ES-I3 (cell line): Measurements from ENCODE around the gene PLA2G6.
A peak's percentile ranks its signal among the peaks of the same experiment; 100 is the strongest.

Source experiments
- H3K36me3 ChIP-seq: 2 replicates; pipeline ENCODE4 v1.6.1; 2013; ENCODE audit warnings: mild to moderate bottlenecking, low read length, control low read depth, moderate library complexity; ENCODE audit not compliant: insufficient read depth
- H3K4me1 ChIP-seq: 2 replicates; pipeline ENCODE4 v1.6.1; 2013; ENCODE audit warnings: mild to moderate bottlenecking, control low read depth, low read length; ENCODE audit not compliant: insufficient read depth
- H3K9ac ChIP-seq: 2 replicates; pipeline ENCODE4 v1.6.1; 2013; ENCODE audit warnings: low read depth, mild to moderate bottlenecking, low read length, moderate library complexity
- H3K9me3 ChIP-seq: 2 replicates; pipeline ENCODE4 v1.6.1; 2013; ENCODE audit warnings: mild to moderate bottlenecking, low read length, moderate library complexity; ENCODE audit not compliant: control insufficient read depth, insufficient read depth

Gene PLA2G6

GRCh38 chr22:38181453-38182200, at the start of gene PLA2G6:
Gene PLA2G6, minus strand, starts transcription at chr22:38181830. Its CDS starts 12,404 bp downstream, at chr22:38169426.
- Histone ChIP-seq H3K4me1 (peaks cover 27% of the 10 kb centered on the region), H3K9me3 (no peaks in the 10 kb centered on the region), H3K9ac (peak within 1 kb of the TSS; percentile 84), H3K36me3 (no peaks in the 10 kb centered on the region)

GRCh38 chr22:38230916-38231315, 49.3 kb upstream of the PLA2G6 start:
- H3K9me3 ChIP-seq, result no peaks in the 10 kb centered on the region
- H3K4me1 ChIP-seq, result peaks cover 3% of the 10 kb centered on the region; the same call in 1 of the 2 replicates
- H3K36me3 ChIP-seq, result peaks cover 14% of the 10 kb centered on the region; the same call in 1 of the 2 replicates
- H3K9ac ChIP-seq, result no peak overlapping the region

GRCh38 chr22:38230108-38230825, 48.6 kb upstream of the PLA2G6 start:
- H3K4me1 ChIP-seq, result peaks cover 3% of the 10 kb centered on the region; the same call in 1 of the 2 replicates
- no peak overlapping the region for H3K9ac ChIP-seq
- no peaks in the 10 kb centered on the region for H3K9me3 ChIP-seq
- peaks cover 14% of the 10 kb centered on the region; the same call in 1 of the 2 replicates for H3K36me3 ChIP-seq

- peaks cover 14% of the 10 kb centered on the region; the same call in 1 of the 2 replicates for H3K36me3 ChIP-seq
- peaks cover 3% of the 10 kb centered on the region; the same call in 1 of the 2 replicates for H3K4me1 ChIP-seq
- no peak overlapping the region for H3K9ac ChIP-seq
- no peaks in the 10 kb centered on the region for H3K9me3 ChIP-seq
These were observed 47.5 kb upstream of the PLA2G6 start for GRCh38 chr22:38228873-38229740.

GRCh38 chr22:38228326-38228872, 46.8 kb upstream of the PLA2G6 start:
- no peaks in the 10 kb centered on the region for H3K9me3 ChIP-seq
- H3K4me1 ChIP-seq, result peaks cover 3% of the 10 kb centered on the region; the same call in 1 of the 2 replicates
- peaks cover 14% of the 10 kb centered on the region; the same call in 1 of the 2 replicates for H3K36me3 ChIP-seq
- H3K9ac ChIP-seq, result no peak overlapping the region

- H3K36me3 ChIP-seq, result peaks cover 11% of the 10 kb centered on the region; the same call in 1 of the 2 replicates
- no peaks in the 10 kb centered on the region for H3K9me3 ChIP-seq
- H3K4me1 ChIP-seq, result peaks cover 3% of the 10 kb centered on the region; the same call in 1 of the 2 replicates
- no peak overlapping the region for H3K9ac ChIP-seq
These were observed 45.4 kb upstream of the PLA2G6 start for GRCh38 chr22:38226853-38227649.

GRCh38 chr22:38223289-38223960, 41.8 kb upstream of the PLA2G6 start:
- Histone ChIP-seq H3K36me3 (peaks cover 4% of the 10 kb centered on the region; the same call in 1 of the 2 replicates), H3K9ac (no peak overlapping the region), H3K4me1 (peaks cover 15% of the 10 kb centered on the region), H3K9me3 (no peaks in the 10 kb centered on the region)

- Histone ChIP-seq H3K9ac (no peak overlapping the region), H3K36me3 (peaks cover 3% of the 10 kb centered on the region; the same call in 1 of the 2 replicates), H3K9me3 (no peaks in the 10 kb centered on the region), H3K4me1 (peaks cover 21% of the 10 kb centered on the region)
These were observed 41.1 kb upstream of the PLA2G6 start for GRCh38 chr22:38222797-38223119.

GRCh38 chr22:38221908-38222796, 40.5 kb upstream of the PLA2G6 start:
- Histone ChIP-seq H3K9ac (no peak overlapping the region), H3K4me1 (peaks cover 22% of the 10 kb centered on the region), H3K36me3 (no peaks in the 10 kb centered on the region; the same call in 1 of the 2 replicates), H3K9me3 (no peaks in the 10 kb centered on the region)

- H3K4me1 ChIP-seq, result peaks cover 22% of the 10 kb centered on the region
- no peaks in the 10 kb centered on the region for H3K9me3 ChIP-seq
- no peaks in the 10 kb centered on the region; the same call in 1 of the 2 replicates for H3K36me3 ChIP-seq
- H3K9ac ChIP-seq, result no peak overlapping the region
These were observed 39.8 kb upstream of the PLA2G6 start for GRCh38 chr22:38221407-38221806.

GRCh38 chr22:38220653-38221386, 39.2 kb upstream of the PLA2G6 start:
- Histone ChIP-seq H3K9ac (no peak overlapping the region), H3K36me3 (no peaks in the 10 kb centered on the region; the same call in 1 of the 2 replicates), H3K9me3 (no peaks in the 10 kb centered on the region), H3K4me1 (peaks cover 22% of the 10 kb centered on the region)
